ENCODE measurements around the gene ZNF865. TPM values are rescaled to one million over a fixed set of nuclear protein-coding genes. Genes with fewer than 3 reads are reported as not detected.
A peak's percentile ranks its signal among the peaks of the same experiment; 100 is the strongest.

Gene ZNF865
- total RNA-seq, 2 donors from 2014 or later = 11.2 to 11.4 TPM

- Histone ChIP-seq H3K4me3 (no peak overlapping the region), H3K4me1 (peaks cover 0 to 22% of the 10 kb centered on the region in 2 donors), H3K36me3 (peaks cover 15% of the 10 kb centered on the region), H3K9me3 (no peaks in the 10 kb centered on the region), H3K27me3 (no peaks in the 10 kb centered on the region), H3K27ac (no peak overlapping the region)
- no peak for TF ChIP-seq CTCF (IDR thresholded peaks at IDR 0.05)
- no peak for DNase-seq (ENCODE audit: low spot score)
Observed at GRCh38 chr19:55621673-55622231, 16.3 kb downstream of the ZNF865 start.

- no peak for DNase-seq (ENCODE audit: low spot score)
- peak overlapping the region in 1 of 2 donors; percentile 99 for H3K27ac ChIP-seq
- no peaks in the 10 kb centered on the region for H3K9me3 ChIP-seq
- no peak for TF ChIP-seq CTCF (IDR thresholded peaks at IDR 0.05)
- peaks cover 0 to 22% of the 10 kb centered on the region in 2 donors for H3K4me1 ChIP-seq
- H3K27me3 ChIP-seq = no peaks in the 10 kb centered on the region
- H3K4me3 ChIP-seq = no peak overlapping the region
- peaks cover 8% of the 10 kb centered on the region for H3K36me3 ChIP-seq
Observed at GRCh38 chr19:55622242-55622969, 17.0 kb downstream of the ZNF865 start.

GRCh38 chr19:55623130-55623529 lies 17.7 kb downstream of the ZNF865 start:
- H3K27ac ChIP-seq = peak overlapping the region; percentile 97 to 99
- no peaks in the 10 kb centered on the region for H3K9me3 ChIP-seq
- no peak overlapping the region for H3K4me3 ChIP-seq
- peaks cover under 1% of the 10 kb centered on the region for H3K36me3 ChIP-seq
- peaks cover 0 to 22% of the 10 kb centered on the region in 2 donors for H3K4me1 ChIP-seq
- no peak for DNase-seq (ENCODE audit: low spot score)
- H3K27me3 ChIP-seq = no peaks in the 10 kb centered on the region
- TF ChIP-seq CTCF (IDR thresholded peaks at IDR 0.05) = no peak

- TF ChIP-seq CTCF (IDR thresholded peaks at IDR 0.05) = no peak
- no peak for DNase-seq (ENCODE audit: low spot score)
- peak overlapping the region; percentile 97 to 99 for H3K27ac ChIP-seq
- H3K4me3 ChIP-seq = peak overlapping the region; percentile 69 to 75
- H3K27me3 ChIP-seq = no peaks in the 10 kb centered on the region
- peaks cover 0 to 22% of the 10 kb centered on the region in 2 donors for H3K4me1 ChIP-seq
- no peaks in the 10 kb centered on the region for H3K9me3 ChIP-seq
- H3K36me3 ChIP-seq = no peaks in the 10 kb centered on the region
Observed at GRCh38 chr19:55623561-55623960, 18.1 kb downstream of the ZNF865 start.

- peak; percentile 93 for DNase-seq (ENCODE audit: low spot score)
- H3K36me3 ChIP-seq = no peaks in the 10 kb centered on the region
- peaks cover 0 to 22% of the 10 kb centered on the region in 2 donors for H3K4me1 ChIP-seq
- H3K27me3 ChIP-seq = no peaks in the 10 kb centered on the region
- peak within 1 kb of the TSS; percentile 69 to 75 for H3K4me3 ChIP-seq
- no peak for TF ChIP-seq CTCF (IDR thresholded peaks at IDR 0.05)
- peak within 1 kb of the TSS; percentile 97 to 99 for H3K27ac ChIP-seq
- no peaks in the 10 kb centered on the region for H3K9me3 ChIP-seq
Observed at GRCh38 chr19:55624109-55625003, 18.9 kb downstream of the ZNF865 start, which contains the start of gene ZNF784. ZNF784 (minus strand) TSS chr19:55624566; CDS start chr19:55624561, 5 bp downstream.
